SK-N-SH (cell line): ENCODE data around the gene GLDC. TPM values are rescaled to one million over a fixed set of nuclear protein-coding genes. Genes with fewer than 3 reads are reported as not detected.

Experiments used
- CTCF ChIA-PET: fragments of 300-600, 350-600 bp; formaldehyde crosslinking; extraction: SDS; loops from one replicate; lab custom pipeline; 2021; lab: Yijun Ruan, JAX
- POLR2A ChIA-PET: fragments of 350-600 bp; sonication (Branson Sonifier 250); formaldehyde crosslinking; extraction: SDS; loops from one replicate; lab custom pipeline; 2020; ENCODE audit warnings: antibody characterized with exemption, inconsistent platforms; lab: Yijun Ruan, JAX
- DNase-seq: peaks from one replicate; pipeline ENCODE4 v3.0.0; 2012
- H2AFZ ChIP-seq: fragments of 200-600 bp; sonication (generic); 2 replicates; pipeline ENCODE4 v1.8.1; 2016; ENCODE audit warnings: antibody characterized with exemption, mild to moderate bottlenecking, low read depth
- H3F3A ChIP-seq: fragments of 200-600 bp; sonication (generic); replicated peaks from 2 replicates; pipeline ENCODE3; 2016; ENCODE audit warnings: antibody characterized with exemption, mild to moderate bottlenecking; ENCODE audit not compliant: insufficient read depth
- H3K27ac ChIP-seq, 2 experiments: fragments of 200-500 bp in 1 of 2; fragments of 200-600 bp in 1 of 2; sonication (Bioruptor generic) in 1 of 2; sonication (generic), shearing (Covaris generic) in 1 of 2; 2 replicates each; pipeline versions ENCODE4 v1.5.1 to v1.6.1; 2014 to 2016; ENCODE audit warnings: low read depth in 2 of 2, inconsistent platforms in 1 of 2, low read length in 1 of 2, mild to moderate bottlenecking in 1 of 2, mixed read lengths in 1 of 2
- H3K27me3 ChIP-seq: fragments of 200-600 bp; sonication (generic), shearing (Covaris generic); 2 replicates; pipeline ENCODE4 v1.6.1; 2016; ENCODE audit warnings: mixed run types; ENCODE audit not compliant: insufficient read depth
- H3K36me3 ChIP-seq, 2 experiments: fragments of 200-500 bp in 1 of 2; fragments of 200-600 bp in 1 of 2; sonication (Bioruptor generic) in 1 of 2; sonication (generic) in 1 of 2; replicated peaks in 1 of 2; 2 replicates each; pipeline versions ENCODE3 to v1.5.1; 2014 to 2016; ENCODE audit warnings: low read length in 1 of 2, mild to moderate bottlenecking in 1 of 2; ENCODE audit not compliant: insufficient read depth in 2 of 2, control insufficient read depth in 1 of 2
- H3K4me1 ChIP-seq, 2 experiments: fragments of 200-500 bp in 1 of 2; fragments of 200-600 bp in 1 of 2; sonication (Bioruptor generic) in 1 of 2; sonication (generic), shearing (Covaris generic) in 1 of 2; 2 replicates each; pipeline versions ENCODE4 v1.5.1 to v1.6.1; 2014 to 2016; ENCODE audit warnings: low read depth in 1 of 2, low read length in 1 of 2, mixed run types in 1 of 2; ENCODE audit not compliant: insufficient read depth in 2 of 2, control insufficient read depth in 1 of 2
- H3K4me2 ChIP-seq: fragments of 200-600 bp; sonication (generic), shearing (Covaris generic); 2 replicates; pipeline ENCODE4 v1.6.1; 2017; ENCODE audit warnings: mixed run types
- H3K4me3 ChIP-seq, 2 experiments: fragments of 200-500 bp in 1 of 2; fragments of 200-600 bp in 1 of 2; sonication (Bioruptor generic) in 1 of 2; sonication (generic), shearing (Covaris generic) in 1 of 2; 2 replicates each; pipeline versions ENCODE4 v1.5.1 to v1.8.1; 2014 to 2016; ENCODE audit warnings: low read depth in 2 of 2, inconsistent platforms in 1 of 2, low read length in 1 of 2, mild to moderate bottlenecking in 1 of 2, mixed read lengths in 1 of 2, moderate library complexity in 1 of 2
- H3K79me2 ChIP-seq: fragments of 200-600 bp; sonication (generic); 2 replicates; pipeline ENCODE4 v1.8.1; 2017; ENCODE audit warnings: mild to moderate bottlenecking; ENCODE audit not compliant: insufficient read depth
- H3K9ac ChIP-seq: fragments of 200-600 bp; sonication (generic); 2 replicates; pipeline ENCODE4 v1.6.1; 2017; ENCODE audit warnings: mixed run types
- H3K9me2 ChIP-seq: fragments of 200-600 bp; sonication (generic); 2 replicates; pipeline ENCODE4 v1.6.1; 2017; ENCODE audit warnings: mixed run types
- H3K9me3 ChIP-seq: fragments of 200-600 bp; sonication (generic); 2 replicates; pipeline ENCODE4 v1.6.1; 2017; ENCODE audit warnings: mixed run types, mild to moderate bottlenecking, moderate library complexity
- H4K20me1 ChIP-seq: fragments of 200-600 bp; sonication (generic); 2 replicates; pipeline ENCODE4 v1.6.1; 2017; ENCODE audit warnings: mild to moderate bottlenecking, mixed run types; ENCODE audit not compliant: insufficient read depth
- CHD2 ChIP-seq: fragments of 150-350 bp; IDR thresholded peaks from 2 replicates; pipeline ENCODE4 v1.6.1; 2018; ENCODE audit warnings: low read length; ENCODE audit not compliant: partially characterized antibody
- ELF1 ChIP-seq: IDR thresholded peaks from 2 replicates; pipeline ENCODE4 v1.4.0; 2012
- EP300 ChIP-seq, 2 experiments: IDR thresholded peaks; 2 replicates each; pipeline versions ENCODE4 v1.4.0 to v1.6.1; 2012; ENCODE audit warnings: borderline replicate concordance in 1 of 2, low read depth in 1 of 2, low read length in 1 of 2
- FOXJ3 ChIP-seq: sonication (generic); formaldehyde crosslinking; IDR thresholded peaks from 2 replicates; pipeline ENCODE4 v1.5.1; 2020; ENCODE audit warnings: mild to moderate bottlenecking, missing genetic modification reagents
- GATA2 ChIP-seq: sonication (generic); formaldehyde crosslinking; IDR thresholded peaks from 2 replicates; pipeline ENCODE4 v1.5.0; 2020; ENCODE audit warnings: mild to moderate bottlenecking, missing genetic modification reagents
- JUND ChIP-seq: IDR thresholded peaks from 2 replicates; pipeline ENCODE4 v1.4.0; 2012
- MXI1 ChIP-seq: IDR thresholded peaks from 2 replicates; pipeline ENCODE4 v1.6.1; 2012; ENCODE audit warnings: mild to moderate bottlenecking, low read depth, low read length, improper control_type of control experiment
- NFIC ChIP-seq: IDR thresholded peaks from 2 replicates; pipeline ENCODE4 v1.4.0; 2012; ENCODE audit warnings: borderline replicate concordance
- POLR2AphosphoS5 ChIP-seq: IDR thresholded peaks from 2 replicates; pipeline ENCODE4 v1.6.1; 2012; ENCODE audit warnings: low read depth, low read length
- RCOR1 ChIP-seq: fragments of 150-350 bp; IDR thresholded peaks from 2 replicates; pipeline ENCODE4 v1.6.1; 2017; ENCODE audit warnings: antibody characterized with exemption, low read length
- RXRA ChIP-seq: IDR thresholded peaks from 2 replicates; pipeline ENCODE4 v1.4.0; 2012; ENCODE audit warnings: low read depth, mild to moderate bottlenecking, borderline replicate concordance
- SIN3A ChIP-seq: IDR thresholded peaks from 2 replicates; pipeline ENCODE4 v1.6.1; 2012; ENCODE audit warnings: low read depth, mild to moderate bottlenecking, low read length, moderate library complexity, borderline replicate concordance
- SMC3 ChIP-seq: IDR thresholded peaks from 2 replicates; pipeline ENCODE4 v1.6.1; 2012; ENCODE audit warnings: low read depth, low read length, improper control_type of control experiment
- TCF12 ChIP-seq: IDR thresholded peaks from 2 replicates; pipeline ENCODE4 v1.4.0; 2012
- YY1 ChIP-seq: IDR thresholded peaks from 2 replicates; pipeline ENCODE4 v1.4.0; 2012; ENCODE audit warnings: low read depth, mild to moderate bottlenecking
- WGBS: methylation state at CpG from one replicate; pipeline ENCODE4 v1.1.6; 2017; ENCODE audit warnings: low lambda C conversion rate; 5-methylcytosine and 5-hydroxymethylcytosine counted together
- polyA plus RNA-seq, 3 experiments: library from polyadenylated mRNA; depleted of rRNA; stranded (reverse); fragments of >200 nt; gene quantifications; 2 replicates each; pipeline ENCODE4 v1.2.3, GENCODE V29; 2012
- TF ChIP-seq, protein P1 (sequence below): IDR thresholded peaks from 2 replicates; pipeline ENCODE4 v1.4.0; 2012; ENCODE audit warnings: low read depth, borderline replicate concordance
- TF ChIP-seq, protein P2 (sequence below): IDR thresholded peaks from 2 replicates; pipeline ENCODE4; 2012
- TF ChIP-seq, protein P3 (sequence below): fragments of 200-600 bp; sonication (generic); IDR thresholded peaks from 2 replicates; pipeline ENCODE4 v1.6.1; 2017; ENCODE audit warnings: antibody characterized with exemption, mild to moderate bottlenecking, moderate library complexity
- TF ChIP-seq, protein P4 (sequence below): IDR thresholded peaks from 2 replicates; pipeline ENCODE4 v1.6.1; 2012; ENCODE audit warnings: mild to moderate bottlenecking, low read depth, low read length, moderate library complexity

GLDC gene
- polyA plus RNA-seq, 1 of the 3 experiments (the other 2 are of a cell fraction): 4.1 TPM

DNA sequence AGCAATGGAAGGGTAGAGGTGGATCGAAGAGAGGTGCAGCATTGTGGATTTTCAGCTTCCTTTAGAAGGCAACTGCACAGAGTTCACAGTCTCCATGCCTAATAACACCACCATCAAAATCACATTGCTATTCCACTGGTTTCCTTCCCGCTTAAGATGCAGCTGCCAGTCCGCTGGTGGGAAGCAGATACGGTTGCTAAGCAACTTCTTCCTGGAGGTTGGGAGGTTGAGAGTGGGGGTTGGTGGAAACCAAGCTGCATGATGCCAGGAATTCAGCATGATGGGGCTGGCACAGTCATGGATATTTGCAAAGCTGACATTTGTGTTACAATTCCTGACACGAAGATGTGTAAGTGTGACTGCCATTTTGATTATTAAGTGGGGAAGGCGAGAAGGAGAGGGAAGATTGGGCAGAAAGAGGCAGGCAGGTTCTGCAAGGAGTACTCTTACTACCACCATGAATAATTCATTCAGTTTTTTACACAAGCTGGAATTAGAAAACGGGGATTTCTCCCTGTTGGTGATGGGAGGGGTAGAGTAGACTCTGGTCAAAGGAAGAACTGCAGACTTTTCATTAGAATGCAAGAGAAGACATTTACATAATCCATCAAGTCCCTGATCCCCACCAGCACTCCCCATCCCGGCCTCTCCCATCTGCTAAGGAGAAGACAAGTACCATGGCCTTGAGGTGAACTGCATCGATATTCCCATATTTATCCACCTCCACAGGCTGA lies 87.5 kb downstream of the GLDC start:
- Histone ChIP-seq H3K4me1 (peaks cover 3 to 10% of the 10 kb centered on the region in 2 experiments; a peak in 3 of 4 replicates), H3K27ac (peak overlapping the region in 1 of 2 experiments; percentile 75; a peak in 2 of 4 replicates), H3K79me2 (no peaks in the 10 kb centered on the region), H3K9ac (no peak overlapping the region), H3K4me2 (no peak overlapping the region), H3K9me2 (no peaks in the 10 kb centered on the region), H4K20me1 (no peaks in the 10 kb centered on the region), H3F3A (peaks cover 11% of the 10 kb centered on the region), H2AFZ (peak overlapping the region; percentile 9; the same call in 1 of the 2 replicates), H3K36me3 (no peaks in the 10 kb centered on the region), H3K27me3 (no peaks in the 10 kb centered on the region), H3K4me3 (no peak overlapping the region), H3K9me3 (no peaks in the 10 kb centered on the region)
- peak; percentile 69 for DNase-seq
- TF ChIP-seq, protein P1, sequence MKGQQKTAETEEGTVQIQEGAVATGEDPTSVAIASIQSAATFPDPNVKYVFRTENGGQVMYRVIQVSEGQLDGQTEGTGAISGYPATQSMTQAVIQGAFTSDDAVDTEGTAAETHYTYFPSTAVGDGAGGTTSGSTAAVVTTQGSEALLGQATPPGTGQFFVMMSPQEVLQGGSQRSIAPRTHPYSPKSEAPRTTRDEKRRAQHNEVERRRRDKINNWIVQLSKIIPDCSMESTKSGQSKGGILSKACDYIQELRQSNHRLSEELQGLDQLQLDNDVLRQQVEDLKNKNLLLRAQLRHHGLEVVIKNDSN: no peak
- TF ChIP-seq CHD2 (peak; percentile 56), POLR2AphosphoS5 (no peak), ELF1 (no peak), SMC3 (no peak), EP300 (IDR thresholded peaks at IDR 0.05; ENCODE audit: borderline replicate concordance in 1 of 2, low read depth in 1 of 2, low read length in 1 of 2) (0 out of 4 replicates have a peak, but pooled peaks of 1 of the 2 experiments have one; percentile 19), JUND (no peak), MXI1 (peak; percentile 17; the same call in 1 of the 2 replicates), GATA2 (CRISPR knock-in tag) (peak; percentile 76), FOXJ3 (CRISPR knock-in tag) (no peak)
- ChIA-PET POLR2A (interaction anchor here (0.5 kb wide), 1 partner anchor 99 kb away, joined by 3 read pairs; no protein-coding TSS in a partner anchor), CTCF (interaction anchor here (1.2 to 2.5 kb wide), 4 partner anchors 9 to 234 kb away, joined by 3 to 10 read pairs (median 8); no protein-coding TSS in a partner anchor)
- 80% methylated on average over 9 of the region's 9 CpGs for WGBS

DNA sequence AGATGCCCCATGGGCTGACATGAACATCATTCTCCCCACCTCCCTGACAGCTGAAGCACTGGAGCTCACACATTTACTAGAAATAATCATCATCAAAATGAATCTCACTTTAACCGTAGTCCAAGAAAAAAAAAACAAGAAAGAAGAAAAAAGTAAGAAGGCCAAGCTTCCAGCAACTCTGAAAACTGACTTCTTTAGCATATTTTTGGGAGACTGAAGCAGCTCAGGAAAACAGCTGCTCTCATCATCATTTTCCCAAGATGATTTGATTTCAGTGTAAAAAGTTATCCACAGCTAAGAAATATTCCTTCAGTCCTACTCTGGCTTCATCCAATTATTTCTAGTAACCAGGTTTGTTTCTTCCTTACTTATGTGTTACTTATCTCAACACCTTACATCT lies 91.7 kb downstream of the GLDC start:
- 0 out of 2 replicates have a peak overlapping the region, but pooled peaks have one; percentile 43 for H2AFZ ChIP-seq
- TF ChIP-seq RCOR1 (no peak), NFIC (no peak), TCF12 (no peak), MXI1 (no peak), SIN3A (no peak), RXRA (no peak), GATA2 (CRISPR knock-in tag) (no peak), YY1 (no peak), ELF1 (no peak)
- TF ChIP-seq, protein P2, sequence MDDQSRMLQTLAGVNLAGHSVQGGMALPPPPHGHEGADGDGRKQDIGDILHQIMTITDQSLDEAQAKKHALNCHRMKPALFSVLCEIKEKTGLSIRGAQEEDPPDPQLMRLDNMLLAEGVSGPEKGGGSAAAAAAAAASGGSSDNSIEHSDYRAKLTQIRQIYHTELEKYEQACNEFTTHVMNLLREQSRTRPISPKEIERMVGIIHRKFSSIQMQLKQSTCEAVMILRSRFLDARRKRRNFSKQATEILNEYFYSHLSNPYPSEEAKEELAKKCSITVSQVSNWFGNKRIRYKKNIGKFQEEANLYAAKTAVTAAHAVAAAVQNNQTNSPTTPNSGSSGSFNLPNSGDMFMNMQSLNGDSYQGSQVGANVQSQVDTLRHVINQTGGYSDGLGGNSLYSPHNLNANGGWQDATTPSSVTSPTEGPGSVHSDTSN: no peak
- TF ChIP-seq, protein P3, sequence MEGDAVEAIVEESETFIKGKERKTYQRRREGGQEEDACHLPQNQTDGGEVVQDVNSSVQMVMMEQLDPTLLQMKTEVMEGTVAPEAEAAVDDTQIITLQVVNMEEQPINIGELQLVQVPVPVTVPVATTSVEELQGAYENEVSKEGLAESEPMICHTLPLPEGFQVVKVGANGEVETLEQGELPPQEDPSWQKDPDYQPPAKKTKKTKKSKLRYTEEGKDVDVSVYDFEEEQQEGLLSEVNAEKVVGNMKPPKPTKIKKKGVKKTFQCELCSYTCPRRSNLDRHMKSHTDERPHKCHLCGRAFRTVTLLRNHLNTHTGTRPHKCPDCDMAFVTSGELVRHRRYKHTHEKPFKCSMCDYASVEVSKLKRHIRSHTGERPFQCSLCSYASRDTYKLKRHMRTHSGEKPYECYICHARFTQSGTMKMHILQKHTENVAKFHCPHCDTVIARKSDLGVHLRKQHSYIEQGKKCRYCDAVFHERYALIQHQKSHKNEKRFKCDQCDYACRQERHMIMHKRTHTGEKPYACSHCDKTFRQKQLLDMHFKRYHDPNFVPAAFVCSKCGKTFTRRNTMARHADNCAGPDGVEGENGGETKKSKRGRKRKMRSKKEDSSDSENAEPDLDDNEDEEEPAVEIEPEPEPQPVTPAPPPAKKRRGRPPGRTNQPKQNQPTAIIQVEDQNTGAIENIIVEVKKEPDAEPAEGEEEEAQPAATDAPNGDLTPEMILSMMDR: no peak
- TF ChIP-seq, protein P4, sequence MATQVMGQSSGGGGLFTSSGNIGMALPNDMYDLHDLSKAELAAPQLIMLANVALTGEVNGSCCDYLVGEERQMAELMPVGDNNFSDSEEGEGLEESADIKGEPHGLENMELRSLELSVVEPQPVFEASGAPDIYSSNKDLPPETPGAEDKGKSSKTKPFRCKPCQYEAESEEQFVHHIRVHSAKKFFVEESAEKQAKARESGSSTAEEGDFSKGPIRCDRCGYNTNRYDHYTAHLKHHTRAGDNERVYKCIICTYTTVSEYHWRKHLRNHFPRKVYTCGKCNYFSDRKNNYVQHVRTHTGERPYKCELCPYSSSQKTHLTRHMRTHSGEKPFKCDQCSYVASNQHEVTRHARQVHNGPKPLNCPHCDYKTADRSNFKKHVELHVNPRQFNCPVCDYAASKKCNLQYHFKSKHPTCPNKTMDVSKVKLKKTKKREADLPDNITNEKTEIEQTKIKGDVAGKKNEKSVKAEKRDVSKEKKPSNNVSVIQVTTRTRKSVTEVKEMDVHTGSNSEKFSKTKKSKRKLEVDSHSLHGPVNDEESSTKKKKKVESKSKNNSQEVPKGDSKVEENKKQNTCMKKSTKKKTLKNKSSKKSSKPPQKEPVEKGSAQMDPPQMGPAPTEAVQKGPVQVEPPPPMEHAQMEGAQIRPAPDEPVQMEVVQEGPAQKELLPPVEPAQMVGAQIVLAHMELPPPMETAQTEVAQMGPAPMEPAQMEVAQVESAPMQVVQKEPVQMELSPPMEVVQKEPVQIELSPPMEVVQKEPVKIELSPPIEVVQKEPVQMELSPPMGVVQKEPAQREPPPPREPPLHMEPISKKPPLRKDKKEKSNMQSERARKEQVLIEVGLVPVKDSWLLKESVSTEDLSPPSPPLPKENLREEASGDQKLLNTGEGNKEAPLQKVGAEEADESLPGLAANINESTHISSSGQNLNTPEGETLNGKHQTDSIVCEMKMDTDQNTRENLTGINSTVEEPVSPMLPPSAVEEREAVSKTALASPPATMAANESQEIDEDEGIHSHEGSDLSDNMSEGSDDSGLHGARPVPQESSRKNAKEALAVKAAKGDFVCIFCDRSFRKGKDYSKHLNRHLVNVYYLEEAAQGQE: no peak

More for the DNA sequence above, 91.7 kb downstream of the GLDC start:
- peaks cover 24 to 25% of the 10 kb centered on the region in 2 experiments for H3K4me1 ChIP-seq
- 91% methylated on average over 1 of the region's 1 CpG for WGBS
- H3K4me2 ChIP-seq: no peak overlapping the region
- H3K27me3 ChIP-seq: no peaks in the 10 kb centered on the region
- H3K9me3 ChIP-seq: no peaks in the 10 kb centered on the region
- ChIA-PET CTCF (interaction anchor here (1.1 kb wide), 2 partner anchors 15 to 31 kb away, joined by 3 read pairs; no protein-coding TSS in a partner anchor), POLR2A (no interaction called here)
- no peak overlapping the region for H3K9ac ChIP-seq
- H3K9me2 ChIP-seq: no peaks in the 10 kb centered on the region
- no peak overlapping the region for H3K4me3 ChIP-seq
- peak overlapping the region in 1 of 2 experiments; percentile 84; a peak in 1 of 4 replicates for H3K27ac ChIP-seq
- no peaks in the 10 kb centered on the region for H3K79me2 ChIP-seq
- DNase-seq: no peak
- H3F3A ChIP-seq: peaks cover 22% of the 10 kb centered on the region
- H4K20me1 ChIP-seq: no peaks in the 10 kb centered on the region
- no peaks in the 10 kb centered on the region for H3K36me3 ChIP-seq
